GM19395 (cell line): ENCODE measurements around the gene RTL10.

Experiments
- ATAC-seq: cut with Tn5 transposase; IDR thresholded peaks from one replicate; pipeline ENCODE4 v1.9.1; 2021; ENCODE audit warnings: mild to moderate bottlenecking, moderate library complexity; ENCODE audit not compliant: unreplicated experiment

Gene RTL10

GRCh38 chr22:19825904-19826618 is 28.6 kb downstream of the RTL10 start:
- ATAC-seq: no peak

- ATAC-seq: no peak
These were observed 29.7 kb downstream of the RTL10 start for GRCh38 chr22:19824926-19825339.

GRCh38 chr22:19824212-19824925 is 30.3 kb downstream of the RTL10 start:
- no peak for ATAC-seq

DNA sequence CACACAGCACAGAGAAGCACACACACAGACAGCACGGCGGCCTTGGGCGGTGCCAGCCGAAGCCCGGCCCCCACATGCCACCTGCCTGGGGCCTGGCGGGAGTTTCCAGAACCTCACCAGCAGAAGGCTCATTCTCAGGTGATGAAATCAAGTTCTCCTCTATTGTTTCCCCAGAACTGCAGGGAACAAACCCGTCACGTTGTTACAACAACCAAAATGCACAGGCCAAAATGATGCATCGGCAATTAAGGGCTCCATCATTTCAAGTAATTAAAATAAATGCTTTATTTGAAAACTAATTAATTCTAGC is 30.8 kb downstream of the RTL10 start:
- ATAC-seq: no peak

- ATAC-seq: no peak
These were observed 31.3 kb downstream of the RTL10 start for GRCh38 chr22:19823191-19823901.

- ATAC-seq: no peak
These were observed 32.2 kb downstream of the RTL10 start for GRCh38 chr22:19822301-19823117.

DNA sequence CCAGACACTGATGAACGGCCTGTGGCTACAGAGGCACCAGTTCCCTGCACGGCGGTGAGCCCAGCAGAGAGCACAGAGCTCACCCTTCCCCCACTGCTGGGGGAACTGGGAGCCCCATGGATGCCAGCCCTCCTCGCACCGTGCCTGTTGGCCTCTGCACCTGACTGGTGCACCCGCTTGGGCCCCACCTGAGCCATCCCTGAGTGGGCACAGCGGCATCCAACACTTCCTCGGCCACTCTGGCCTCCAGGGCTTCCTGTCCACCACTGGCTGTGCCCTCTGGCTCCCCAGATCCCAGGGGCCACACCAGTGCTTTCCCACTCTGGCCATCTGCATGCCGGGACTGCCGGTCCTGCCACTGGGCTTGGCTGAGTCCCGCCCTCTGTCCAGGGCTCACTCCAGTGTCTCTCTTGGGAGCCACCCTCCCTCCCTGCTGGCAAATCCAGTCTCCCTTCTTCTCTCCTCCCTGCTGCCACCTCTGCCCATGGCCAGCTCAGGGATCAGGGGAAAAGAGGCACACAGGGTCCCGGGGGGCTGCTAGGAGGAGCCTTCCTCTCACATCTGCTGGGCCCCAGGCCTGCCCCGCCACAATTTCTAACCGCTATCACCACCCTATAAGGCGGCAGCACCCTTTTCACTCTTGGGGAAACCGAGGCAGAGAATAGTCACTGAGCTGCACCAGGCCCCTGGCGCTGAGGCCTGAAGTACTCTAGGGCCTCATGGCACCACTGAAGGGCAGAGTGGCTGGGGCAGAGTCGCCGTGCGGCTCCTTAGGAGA is 33.0 kb downstream of the RTL10 start:
- no peak for ATAC-seq

- no peak for ATAC-seq
These were observed 33.7 kb downstream of the RTL10 start for GRCh38 chr22:19820880-19821522.

DNA sequence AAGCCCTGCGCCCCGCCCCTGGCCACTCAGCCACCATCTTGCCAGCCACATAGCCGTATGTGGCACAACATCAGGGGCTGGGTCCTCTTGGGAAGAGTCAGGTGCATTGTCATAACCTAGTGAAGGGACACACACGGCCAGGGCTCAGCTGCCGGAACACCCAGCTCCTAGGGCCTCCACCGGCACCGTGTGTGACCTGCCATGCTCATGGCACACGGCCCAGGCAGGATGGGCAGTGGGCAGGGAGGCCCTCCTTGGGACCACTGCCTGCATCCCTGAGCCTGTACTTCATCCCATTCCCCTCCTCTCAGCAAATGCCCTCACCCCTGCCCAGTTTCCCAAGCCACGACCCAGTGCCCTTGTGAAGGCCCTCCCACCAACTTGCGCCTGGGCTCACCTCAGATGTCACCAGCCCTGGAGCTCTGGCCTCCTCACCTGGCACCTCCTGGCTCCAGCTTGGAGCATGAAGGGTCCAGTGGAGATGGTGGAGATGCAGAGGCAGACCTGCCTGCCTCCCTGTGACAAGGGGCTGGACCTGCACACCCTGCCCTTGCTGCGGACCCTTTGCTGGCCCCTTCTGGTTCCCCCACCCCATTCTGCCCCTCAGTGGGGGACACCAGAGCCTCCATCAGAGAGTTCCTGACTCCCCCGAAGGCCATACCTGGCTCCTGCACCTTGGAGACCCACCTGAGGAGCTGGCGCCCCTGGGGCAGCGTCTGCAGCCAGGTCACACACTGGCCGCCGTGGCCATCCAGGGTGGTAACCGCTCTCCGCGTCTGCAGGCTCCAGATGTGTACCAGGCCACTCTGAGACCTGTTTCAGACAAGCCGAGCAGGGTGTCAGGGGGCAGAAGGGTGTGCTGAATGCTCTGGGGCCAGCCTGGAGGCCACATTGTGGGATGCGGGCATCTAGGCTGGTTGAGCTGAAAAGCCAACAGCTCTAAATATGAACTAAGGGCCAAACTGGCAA is 34.5 kb downstream of the RTL10 start:
- no peak for ATAC-seq

DNA sequence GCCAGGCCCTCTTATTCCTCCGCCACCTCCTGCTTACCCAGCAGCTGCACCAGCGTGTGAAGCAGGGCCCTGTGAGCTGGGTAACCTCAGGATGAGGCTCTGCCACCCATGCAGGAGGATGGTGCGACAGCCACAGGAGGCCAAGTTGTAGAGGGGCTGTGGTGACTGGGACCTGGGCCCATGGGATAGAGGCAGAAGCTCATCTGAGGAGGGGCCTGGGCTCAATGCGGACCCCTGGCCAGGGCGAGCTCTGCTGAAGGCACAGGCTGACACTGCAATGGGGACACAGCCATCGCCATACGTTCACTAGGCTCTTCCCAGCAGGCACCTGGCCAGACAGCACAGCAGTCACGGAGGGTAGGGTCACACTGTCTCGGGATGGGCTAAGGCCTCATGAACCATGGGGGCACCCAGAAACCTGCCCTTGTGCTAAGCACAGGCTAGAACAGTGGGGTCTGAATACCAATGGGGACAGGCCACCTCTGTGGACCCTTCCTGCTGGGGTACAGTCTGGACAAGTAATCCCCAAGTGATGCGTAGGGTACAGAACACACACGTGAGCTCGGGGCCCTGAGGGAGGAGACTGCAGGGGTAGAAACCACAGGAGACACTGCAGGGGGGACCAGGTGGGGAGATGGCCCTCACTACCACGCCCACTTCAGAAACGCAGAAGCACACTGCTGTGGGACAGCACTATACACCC is 35.3 kb downstream of the RTL10 start:
- ATAC-seq: no peak

DNA sequence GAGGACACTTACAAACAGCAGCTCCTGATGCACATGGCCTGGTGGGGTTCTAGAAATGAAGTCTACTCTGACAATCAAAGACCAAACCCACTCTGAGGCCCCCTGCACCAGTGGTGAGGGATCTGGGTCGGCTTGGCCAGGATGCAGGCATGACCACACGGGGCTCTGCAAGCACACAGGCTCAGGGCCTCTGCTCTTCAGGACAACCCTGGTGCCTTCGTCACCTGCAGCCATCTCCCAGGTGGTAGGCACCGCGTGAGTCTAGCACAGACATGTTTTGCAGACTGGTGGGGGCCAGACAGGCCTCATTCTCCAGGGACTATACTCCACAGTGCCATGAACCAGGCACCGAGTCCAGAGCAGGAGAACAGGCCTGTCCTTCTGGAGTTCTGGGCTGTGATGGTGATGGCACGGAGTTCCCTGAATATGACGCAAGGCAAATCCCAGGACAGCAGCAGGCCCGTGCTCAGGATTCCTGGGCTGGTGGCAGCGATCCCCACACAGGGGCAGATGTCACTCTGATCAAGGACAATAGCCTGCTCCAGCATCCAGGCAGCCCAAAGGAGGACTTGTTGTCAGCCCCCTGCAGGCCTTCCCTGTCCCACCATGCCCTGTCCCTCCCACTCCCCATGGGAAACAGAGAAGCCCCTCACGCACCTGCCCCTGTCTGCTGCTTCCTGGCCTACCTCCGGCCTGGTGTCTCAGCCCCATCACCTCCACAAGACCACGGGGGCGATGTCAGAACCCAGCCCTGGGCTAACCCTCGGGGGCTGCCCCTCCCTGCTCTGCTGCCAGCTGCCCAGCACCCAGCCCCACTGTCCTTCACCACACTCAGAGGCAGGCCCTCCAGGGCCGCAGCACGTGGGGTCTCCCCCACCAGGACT is 36.1 kb downstream of the RTL10 start:
- no peak for ATAC-seq

DNA sequence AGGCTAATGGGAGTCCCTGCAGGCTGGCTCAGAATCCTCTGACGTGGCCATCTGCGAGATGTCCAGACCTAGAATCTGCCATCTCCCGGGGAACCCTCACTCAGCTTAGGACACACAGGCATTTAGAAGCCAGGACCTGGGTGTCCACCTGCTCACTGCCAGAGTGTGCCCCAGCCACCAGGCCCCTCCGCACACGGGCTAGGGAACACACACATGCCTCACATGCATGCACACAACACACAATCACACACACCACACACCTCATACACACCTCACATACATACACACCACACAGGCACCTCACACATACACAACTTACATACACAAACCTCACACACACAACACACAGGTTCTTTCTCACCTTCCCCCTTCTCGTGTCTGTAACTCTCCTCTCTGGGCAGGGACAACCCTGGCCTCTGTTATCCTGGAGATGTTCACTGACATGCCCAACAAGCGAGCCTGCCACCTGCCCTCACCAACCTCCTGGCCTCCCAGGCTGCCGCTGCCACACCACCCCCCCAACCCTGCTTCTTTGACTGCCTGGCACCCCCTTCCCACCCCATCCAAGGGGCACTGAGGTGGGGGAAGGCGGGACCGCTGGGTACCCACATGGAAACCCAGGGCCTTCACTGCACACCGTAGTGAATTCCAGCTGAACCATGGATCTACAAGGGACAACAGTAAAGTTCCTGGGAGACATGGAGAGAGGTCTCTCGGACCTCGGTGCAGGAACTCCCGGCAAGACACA is 38.1 kb downstream of the RTL10 start:
- no peak for ATAC-seq

GRCh38 chr22:19815823-19816290 is 38.8 kb downstream of the RTL10 start:
- ATAC-seq: no peak

- ATAC-seq: no peak
These were observed 39.4 kb downstream of the RTL10 start for GRCh38 chr22:19815093-19815822.

- ATAC-seq: no peak
These were observed 40.2 kb downstream of the RTL10 start for GRCh38 chr22:19814428-19814827.

DNA sequence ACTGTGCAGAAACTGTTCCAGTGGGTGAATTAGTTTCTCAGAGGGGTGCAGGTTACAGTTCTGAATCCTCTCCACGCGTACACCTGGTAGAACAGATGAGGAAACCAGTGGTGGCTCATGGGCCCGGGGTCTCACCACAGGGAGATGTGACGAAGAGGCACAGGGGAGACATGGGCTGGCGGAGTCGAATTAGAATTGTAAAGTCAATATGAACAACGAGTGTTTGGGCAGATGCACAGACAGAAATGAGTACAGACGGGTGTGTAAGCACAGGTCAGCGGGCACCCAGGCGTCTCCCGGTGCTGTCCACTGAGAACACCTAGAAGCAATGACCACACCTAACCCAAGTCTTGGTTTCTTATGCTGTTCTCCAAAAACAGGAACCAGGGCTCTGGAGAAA is 41.8 kb downstream of the RTL10 start:
- no peak for ATAC-seq
